Naive B cell (primary cell): Measurements from ENCODE around the gene RIPPLY3. TPM values are rescaled to one million over a fixed set of nuclear protein-coding genes. Genes with fewer than 3 reads are reported as not detected.

Experiments used
- ATAC-seq, 2 donors: fragments of 150-1000 bp; cut with Tn5 transposase; 2 replicates each; pipeline ENCODE4 v1.10.0; 2021; ENCODE audit warnings: low read depth in 2 of 2, mild to moderate bottlenecking in 2 of 2, moderate library complexity in 2 of 2
- DNase-seq: peaks from one replicate; pipeline ENCODE4 v3.0.0; 2022
- H3K27ac Mint-ChIP-seq, 6 donors: one replicate each; pipeline ENCODE4 v1.8.0; 2020 to 2022; ENCODE audit warnings: mild to moderate bottlenecking in 6 of 6, mixed read lengths in 6 of 6, moderate library complexity in 5 of 6, inconsistent platforms in 2 of 6
- H3K27me3 Mint-ChIP-seq, 3 donors: one replicate each; pipeline ENCODE4 v1.8.0; 2021 to 2022; ENCODE audit warnings: mixed read lengths in 3 of 3, mild to moderate bottlenecking in 1 of 3
- H3K36me3 Mint-ChIP-seq, 2 donors: one replicate each; pipeline ENCODE4 v1.8.0; 2020 to 2022; ENCODE audit warnings: mixed read lengths in 2 of 2, inconsistent platforms in 1 of 2, mild to moderate bottlenecking in 1 of 2
- H3K4me1 Mint-ChIP-seq, 3 donors: one replicate each; pipeline ENCODE4 v1.8.0; 2020 to 2022; ENCODE audit warnings: mixed read lengths in 3 of 3, inconsistent platforms in 1 of 3, mild to moderate bottlenecking in 1 of 3, moderate library complexity in 1 of 3
- H3K4me3 Mint-ChIP-seq, 8 donors: one replicate each; pipeline ENCODE4 v1.8.0; 2020 to 2022; ENCODE audit warnings: mild to moderate bottlenecking in 8 of 8, mixed read lengths in 8 of 8, moderate library complexity in 8 of 8, inconsistent platforms in 2 of 8
- H3K9me3 Mint-ChIP-seq, 7 donors: one replicate each; pipeline ENCODE4 v1.8.0; 2020 to 2022; ENCODE audit warnings: mixed read lengths in 7 of 7, mild to moderate bottlenecking in 5 of 7, inconsistent platforms in 2 of 7, moderate library complexity in 1 of 7
- polyA plus RNA-seq, 6 donors: library from polyadenylated mRNA; unstranded; fragments of 300-500 nt; fragmentation: Illumina TruSeq; gene quantifications; one replicate each; pipeline ENCODE4 v1.2.3, GENCODE V29; 2021; ENCODE audit warnings: low read depth in 6 of 6

Gene RIPPLY3
- polyA plus RNA-seq, 6 donors from 2014 or later: not detected

GRCh38 chr21:36968976-36969375 is 37.5 kb upstream of the RIPPLY3 start:
- Mint-ChIP-seq H3K4me1 (peaks cover 4 to 20% (median 14%) of the 10 kb centered on the region in 3 donors), H3K9me3 (no peaks in the 10 kb centered on the region), H3K27me3 (no peaks in the 10 kb centered on the region), H3K4me3 (peak overlapping the region in 2 of 8 donors; percentile 11 to 13), H3K27ac (peak overlapping the region in 1 of 6 donors; percentile 65), H3K36me3 (no peaks in the 10 kb centered on the region)
- DNase-seq (no peak), ATAC-seq (no peak)

- DNase-seq: no peak
- Mint-ChIP-seq H3K4me1 (peaks cover 7 to 10% (median 9%) of the 10 kb centered on the region in 3 donors), H3K36me3 (no peaks in the 10 kb centered on the region), H3K27ac (peak overlapping the region in 2 of 6 donors; percentile 41 to 59), H3K9me3 (no peaks in the 10 kb centered on the region), H3K4me3 (no peak overlapping the region), H3K27me3 (no peaks in the 10 kb centered on the region)
- ATAC-seq: no peak
Observed at GRCh38 chr21:36973986-36974850, 32.3 kb upstream of the RIPPLY3 start.

- Mint-ChIP-seq H3K27me3 (no peaks in the 10 kb centered on the region), H3K27ac (peak overlapping the region in 1 of 6 donors; percentile 70), H3K36me3 (no peaks in the 10 kb centered on the region), H3K4me3 (no peak overlapping the region), H3K4me1 (peaks cover 7 to 10% (median 9%) of the 10 kb centered on the region in 3 donors), H3K9me3 (no peaks in the 10 kb centered on the region)
- ATAC-seq (no peak), DNase-seq (no peak)
Observed at GRCh38 chr21:36974851-36975192, 31.7 kb upstream of the RIPPLY3 start.

GRCh38 chr21:36976228-36976861 is 30.2 kb upstream of the RIPPLY3 start:
- no peaks in the 10 kb centered on the region for H3K36me3 Mint-ChIP-seq
- peak overlapping the region in 1 of 6 donors; percentile 65 for H3K27ac Mint-ChIP-seq
- DNase-seq: no peak
- no peak overlapping the region for H3K4me3 Mint-ChIP-seq
- peaks cover 12 to 18% (median 18%) of the 10 kb centered on the region in 3 donors for H3K4me1 Mint-ChIP-seq
- H3K9me3 Mint-ChIP-seq: no peaks in the 10 kb centered on the region
- H3K27me3 Mint-ChIP-seq: peaks cover 5 to 7% (median 6%) of the 10 kb centered on the region in 3 donors
- no peak for ATAC-seq

GRCh38 chr21:36976882-36977651 is 29.4 kb upstream of the RIPPLY3 start:
- Mint-ChIP-seq H3K27ac (peak overlapping the region in 1 of 6 donors; percentile 65), H3K4me1 (peaks cover 12 to 20% (median 20%) of the 10 kb centered on the region in 3 donors), H3K27me3 (peaks cover 5 to 7% (median 6%) of the 10 kb centered on the region in 3 donors), H3K9me3 (no peaks in the 10 kb centered on the region), H3K36me3 (no peaks in the 10 kb centered on the region), H3K4me3 (peak overlapping the region in 1 of 8 donors; percentile 53)
- ATAC-seq (peak; percentile 56 to 63), DNase-seq (peak; percentile 55)

GRCh38 chr21:36980280-36981048 is 26.0 kb upstream of the RIPPLY3 start:
- Mint-ChIP-seq H3K9me3 (no peaks in the 10 kb centered on the region), H3K27ac (no peak overlapping the region), H3K4me3 (peak overlapping the region; percentile 69 to 90 (median 86)), H3K4me1 (peaks cover 12 to 20% (median 20%) of the 10 kb centered on the region in 3 donors), H3K36me3 (no peaks in the 10 kb centered on the region), H3K27me3 (peaks cover 5 to 7% (median 6%) of the 10 kb centered on the region in 3 donors)
- peak; percentile 56 to 59 for ATAC-seq
- no peak for DNase-seq

GRCh38 chr21:36981049-36981391 is 25.5 kb upstream of the RIPPLY3 start:
- H3K36me3 Mint-ChIP-seq: no peaks in the 10 kb centered on the region
- no peak for DNase-seq
- peak; percentile 10 to 25 for ATAC-seq
- peaks cover 12 to 20% (median 20%) of the 10 kb centered on the region in 3 donors for H3K4me1 Mint-ChIP-seq
- H3K9me3 Mint-ChIP-seq: no peaks in the 10 kb centered on the region
- H3K27me3 Mint-ChIP-seq: peaks cover 5 to 7% (median 6%) of the 10 kb centered on the region in 3 donors
- no peak overlapping the region for H3K27ac Mint-ChIP-seq
- H3K4me3 Mint-ChIP-seq: peak overlapping the region; percentile 66 to 90 (median 86)

GRCh38 chr21:36981977-36982700 is 24.4 kb upstream of the RIPPLY3 start:
- Mint-ChIP-seq H3K4me1 (peaks cover 6 to 15% (median 13%) of the 10 kb centered on the region in 3 donors), H3K27ac (no peak overlapping the region), H3K4me3 (peak overlapping the region in 1 of 8 donors; percentile 66), H3K9me3 (no peaks in the 10 kb centered on the region), H3K27me3 (peaks cover 5 to 7% (median 6%) of the 10 kb centered on the region in 3 donors), H3K36me3 (no peaks in the 10 kb centered on the region)
- no peak for ATAC-seq
- DNase-seq: no peak

GRCh38 chr21:36985751-36986594 is 20.5 kb upstream of the RIPPLY3 start:
- Mint-ChIP-seq H3K36me3 (no peaks in the 10 kb centered on the region), H3K4me3 (peak overlapping the region in 1 of 8 donors; percentile 16), H3K27ac (no peak overlapping the region), H3K27me3 (peaks cover 2% of the 10 kb centered on the region in 3 donors), H3K9me3 (peaks cover 0 to 1% (median 0%) of the 10 kb centered on the region in 7 donors), H3K4me1 (peaks cover 5 to 15% (median 5%) of the 10 kb centered on the region in 3 donors)
- no peak for DNase-seq
- no peak for ATAC-seq

- Mint-ChIP-seq H3K27me3 (no peaks in the 10 kb centered on the region), H3K9me3 (peaks cover 0 to 1% (median 0%) of the 10 kb centered on the region in 7 donors), H3K4me1 (peaks cover 0 to 10% (median 3%) of the 10 kb centered on the region in 3 donors), H3K4me3 (peak overlapping the region in 2 of 8 donors; percentile 8 to 37), H3K27ac (no peak overlapping the region), H3K36me3 (no peaks in the 10 kb centered on the region)
- DNase-seq: no peak
- no peak for ATAC-seq
Observed at GRCh38 chr21:36987845-36988244, 18.7 kb upstream of the RIPPLY3 start.

GRCh38 chr21:36988536-36988935 is 18.0 kb upstream of the RIPPLY3 start:
- H3K27ac Mint-ChIP-seq: peak overlapping the region in 2 of 6 donors; percentile 63 to 81
- ATAC-seq: no peak
- H3K9me3 Mint-ChIP-seq: peaks cover 0 to 1% (median 0%) of the 10 kb centered on the region in 7 donors
- H3K4me1 Mint-ChIP-seq: peaks cover 0 to 10% (median 3%) of the 10 kb centered on the region in 3 donors
- DNase-seq: no peak
- no peaks in the 10 kb centered on the region for H3K27me3 Mint-ChIP-seq
- peak overlapping the region in 6 of 8 donors; percentile 19 to 69 (median 57) for H3K4me3 Mint-ChIP-seq
- no peaks in the 10 kb centered on the region for H3K36me3 Mint-ChIP-seq
